H1 (cell line): ENCODE measurements around the gene CD69.

ENCODE experiments used
- ASH2L ChIP-seq: fragments of 200-600, 300-600 bp; sonication (generic); IDR thresholded peaks from one replicate; pipeline ENCODE4 v1.7.1; 2017; ENCODE audit warnings: low read length
- EZH2 ChIP-seq: fragments of 200-600 bp; sonication (generic); IDR thresholded peaks from 2 replicates; pipeline ENCODE4 v1.7.1; 2012; ENCODE audit warnings: low read depth, mild to moderate bottlenecking, moderate library complexity, low read length, inconsistent platforms; ENCODE audit not compliant: severe bottlenecking
- ZNF274 ChIP-seq: IDR thresholded peaks from 2 replicates; pipeline ENCODE4 v1.7.0; 2012; ENCODE audit warnings: low read length, borderline replicate concordance; ENCODE audit errors: extremely low read depth
- TF ChIP-seq, protein P1 (sequence below): IDR thresholded peaks from 2 replicates; pipeline ENCODE4 v1.6.1; 2012; ENCODE audit warnings: inconsistent platforms

DNA sequence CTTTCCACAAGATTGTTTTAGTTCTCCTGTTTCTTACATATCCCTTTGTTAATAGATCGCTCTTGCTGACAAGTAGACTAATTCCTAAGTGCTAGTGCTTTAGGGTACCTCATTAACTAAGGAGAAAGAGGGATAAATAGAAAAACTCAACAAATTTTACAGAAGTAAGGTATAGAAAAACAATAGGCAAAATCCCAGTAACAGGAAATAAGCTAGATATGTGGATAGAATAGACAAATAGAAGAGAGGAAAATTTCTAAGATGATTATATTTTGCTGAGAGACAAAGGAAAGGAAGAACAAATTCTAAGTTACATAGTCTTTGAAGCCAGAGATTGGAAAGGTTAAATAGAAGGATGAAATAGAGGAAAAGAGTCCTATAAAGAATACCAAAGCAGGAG lies 1.0 kb downstream of the CD69 start:
- TF ChIP-seq ASH2L: no peak
- TF ChIP-seq, protein P1, sequence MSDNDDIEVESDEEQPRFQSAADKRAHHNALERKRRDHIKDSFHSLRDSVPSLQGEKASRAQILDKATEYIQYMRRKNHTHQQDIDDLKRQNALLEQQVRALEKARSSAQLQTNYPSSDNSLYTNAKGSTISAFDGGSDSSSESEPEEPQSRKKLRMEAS: no peak
- no peak for TF ChIP-seq EZH2
- no peak for TF ChIP-seq ZNF274
